CD4-positive, alpha-beta memory T cell (primary cell): ENCODE measurements around the gene MRPL1. TPM values are rescaled to one million over a fixed set of nuclear protein-coding genes. Genes with fewer than 3 reads are reported as not detected.
"Not testable (repeated sequence)": the region's sequence is repeated elsewhere in the genome, so short reads cannot be mapped to it uniquely, and the experiment has no call there.

Experiments used
- CTCF ChIA-PET: fragments of 350-600 bp; sonication (Branson Sonifier 250); formaldehyde crosslinking; loops from one replicate; lab custom pipeline; 2021; ENCODE audit warnings: inconsistent platforms; ENCODE audit not compliant: partially characterized antibody; lab: Charles Lee
- POLR2A ChIA-PET: fragments of 350-600 bp; sonication (Branson Sonifier 250); formaldehyde crosslinking; loops from one replicate; lab custom pipeline; 2021; ENCODE audit not compliant: partially characterized antibody; lab: Charles Lee
- DNase-seq, 5 donors: peaks; one replicate each; pipeline versions ENCODE4 v3.0.0 to v3.0.0-alpha.2; 2020 to 2022; ENCODE audit warnings: mixed read lengths in 1 of 5
- H3K27ac ChIP-seq: one replicate; pipeline ENCODE4 v1.7.0; 2013; ENCODE audit warnings: low read depth, low read length
- H3K27me3 ChIP-seq: 2 replicates; pipeline ENCODE4 v1.7.0; 2013; ENCODE audit warnings: mild to moderate bottlenecking, low read length, moderate library complexity; ENCODE audit not compliant: insufficient read depth
- H3K36me3 ChIP-seq: 2 replicates; pipeline ENCODE4 v1.7.0; 2013; ENCODE audit warnings: mild to moderate bottlenecking, low read length, moderate library complexity; ENCODE audit not compliant: insufficient read depth
- H3K4me1 ChIP-seq: 2 replicates; pipeline ENCODE4 v1.7.0; 2013; ENCODE audit warnings: mild to moderate bottlenecking, low read length, moderate library complexity; ENCODE audit not compliant: insufficient read depth
- H3K4me3 ChIP-seq, 2 donors: one replicate each; pipeline ENCODE4 v1.7.0; 2013; ENCODE audit warnings: low read length in 2 of 2, mild to moderate bottlenecking in 1 of 2
- H3K9me3 ChIP-seq, 2 donors: one replicate each; pipeline ENCODE4 v1.7.0; 2013; ENCODE audit warnings: low read length in 2 of 2, control low read depth in 1 of 2; ENCODE audit not compliant: control insufficient read depth in 1 of 2
- H3K27ac Mint-ChIP-seq, 7 donors: one replicate each; pipeline ENCODE4 v1.8.0; 2020 to 2021; ENCODE audit warnings: mixed read lengths in 7 of 7, mild to moderate bottlenecking in 6 of 7, inconsistent platforms in 3 of 7, moderate library complexity in 3 of 7
- H3K27me3 Mint-ChIP-seq, 2 donors: one replicate each; pipeline ENCODE4 v1.8.0; 2020 to 2021; ENCODE audit warnings: mixed read lengths in 2 of 2
- H3K36me3 Mint-ChIP-seq, 2 donors: one replicate each; pipeline ENCODE4 v1.8.0; 2020 to 2021; ENCODE audit warnings: mixed read lengths in 2 of 2, inconsistent platforms in 1 of 2, mild to moderate bottlenecking in 1 of 2
- H3K4me1 Mint-ChIP-seq, 4 donors: one replicate each; pipeline ENCODE4 v1.8.0; 2020 to 2021; ENCODE audit warnings: mixed read lengths in 4 of 4, mild to moderate bottlenecking in 1 of 4
- H3K4me3 Mint-ChIP-seq, 8 donors: one replicate each; pipeline ENCODE4 v1.8.0; 2020 to 2021; ENCODE audit warnings: mixed read lengths in 8 of 8, mild to moderate bottlenecking in 7 of 8, moderate library complexity in 6 of 8, inconsistent platforms in 3 of 8
- H3K9me3 Mint-ChIP-seq, 8 donors: one replicate each; pipeline ENCODE4 v1.8.0; 2020 to 2021; ENCODE audit warnings: mixed read lengths in 8 of 8, mild to moderate bottlenecking in 5 of 8, inconsistent platforms in 3 of 8, moderate library complexity in 1 of 8
- intact Hi-C: fragments of 100-400 bp; cut with micrococcal nuclease; formaldehyde crosslinking; loops from one replicate; pipeline ENCODE4 v1.15.1; 2023
- polyA plus RNA-seq, 2 donors: library from polyadenylated mRNA; unstranded; fragments of 300-500 nt; fragmentation: Illumina TruSeq; gene quantifications; one replicate each; pipeline ENCODE4 v1.2.3, GENCODE V29; 2021
- total RNA-seq, 2 experiments: library from RNA; stranded (reverse); gene quantifications; one replicate each; pipeline ENCODE4 v1.2.3, GENCODE V29; 2021

Gene MRPL1
- total and polyA plus RNA-seq, 4 experiments from 2014 or later, result 18.6 to 46.4 (median 25.0) TPM

DNA sequence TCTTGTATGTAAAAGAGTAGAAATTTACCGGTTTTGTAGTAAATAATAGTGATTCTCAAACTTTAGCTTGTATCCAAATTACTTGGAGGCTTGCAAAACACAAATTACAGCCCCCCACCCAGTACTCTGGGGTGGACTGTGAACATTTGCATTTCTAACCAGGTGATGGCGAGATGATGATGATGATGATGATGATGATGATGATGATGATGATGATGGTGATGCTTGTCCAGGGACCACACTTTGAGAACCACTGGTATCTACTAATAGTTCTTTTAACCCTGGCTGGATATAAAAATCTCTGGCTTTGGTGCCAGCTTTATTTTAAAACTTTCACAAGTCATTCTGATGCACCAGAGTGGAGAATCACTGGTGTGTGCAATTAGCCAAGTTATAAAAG lies 96.3 kb downstream of the MRPL1 start:
- no peak overlapping the region for H3K4me3 Mint-ChIP-seq
- CTCF ChIA-PET, result interaction anchor here (1.0 to 2.6 kb wide), 4 partner anchors 10 to 911 kb away, joined by 3 to 10 read pairs (median 5); no protein-coding TSS in a partner anchor
- POLR2A ChIA-PET, result no interaction called here
- no peaks in the 10 kb centered on the region for H3K9me3 Mint-ChIP-seq
- H3K27ac Mint-ChIP-seq, result no peak overlapping the region
- intact Hi-C loops, result loop anchor here (1.0 kb wide), 1 partner anchor 905 kb away; no protein-coding TSS in a partner anchor
- no peaks in the 10 kb centered on the region for H3K27me3 Mint-ChIP-seq
- Histone ChIP-seq H3K4me3 (no peak overlapping the region), H3K27me3 (no peaks in the 10 kb centered on the region), H3K4me1 (no peaks in the 10 kb centered on the region), H3K9me3 (no peaks in the 10 kb centered on the region), H3K27ac (no peak overlapping the region), H3K36me3 (no peaks in the 10 kb centered on the region)
- peaks cover under 1 to 7% of the 10 kb centered on the region in 2 donors for H3K36me3 Mint-ChIP-seq
- no peak for DNase-seq
- H3K4me1 Mint-ChIP-seq, result peaks cover 0 to 5% (median 0%) of the 10 kb centered on the region in 4 donors

DNA sequence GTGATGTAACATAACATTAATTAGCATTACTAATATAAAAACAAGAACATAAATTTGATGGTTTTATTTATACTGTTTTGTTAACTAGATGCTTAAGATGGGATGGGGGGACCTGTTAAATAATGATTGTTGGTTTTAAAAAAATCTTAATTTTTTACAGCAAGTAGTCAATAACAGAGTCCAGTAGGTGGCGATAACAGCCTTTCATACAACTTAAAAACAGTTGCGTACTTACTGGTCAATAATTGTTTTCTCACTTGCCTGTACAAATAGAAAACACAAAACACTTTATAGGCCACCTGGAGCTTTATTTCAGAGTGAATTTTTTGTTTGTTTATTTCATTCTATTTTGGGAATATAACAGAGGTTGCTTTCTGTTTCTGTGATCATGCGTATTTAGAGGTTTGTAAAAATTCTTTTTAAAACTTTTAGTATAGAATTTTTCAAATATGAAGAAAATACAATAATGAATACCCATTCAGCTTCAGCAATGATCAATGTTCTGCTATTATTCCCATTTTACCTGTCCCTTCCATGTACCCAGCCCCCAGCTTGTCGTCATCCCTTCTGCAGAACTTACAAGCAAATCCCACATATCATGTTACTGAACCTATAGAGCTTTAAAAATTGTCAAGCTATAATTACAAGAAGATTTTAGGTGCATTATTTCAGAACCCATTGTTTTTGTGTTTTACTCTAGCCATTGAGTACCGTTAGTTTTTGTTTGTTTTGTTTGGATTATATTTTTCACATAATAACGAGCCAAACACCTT lies 97.1 kb downstream of the MRPL1 start:
- H3K27ac Mint-ChIP-seq, result no peak overlapping the region
- no peak overlapping the region for H3K4me3 Mint-ChIP-seq
- intact Hi-C loops, result loop anchor here (1.0 kb wide), 1 partner anchor 905 kb away; no protein-coding TSS in a partner anchor
- Histone ChIP-seq H3K9me3 (no peaks in the 10 kb centered on the region), H3K36me3 (no peaks in the 10 kb centered on the region), H3K27me3 (no peaks in the 10 kb centered on the region), H3K4me1 (no peaks in the 10 kb centered on the region), H3K4me3 (no peak overlapping the region), H3K27ac (no peak overlapping the region)
- peaks cover 0 to 1% of the 10 kb centered on the region in 2 donors for H3K36me3 Mint-ChIP-seq
- ChIA-PET CTCF (interaction anchor here (0.7 to 2.6 kb wide), 6 partner anchors 9 to 904 kb away, joined by 3 to 10 read pairs (median 3); no protein-coding TSS in a partner anchor), POLR2A (no interaction called here)
- no peaks in the 10 kb centered on the region for H3K9me3 Mint-ChIP-seq
- peak in 4 of 5 donors; percentile 7 to 32 (median 16) for DNase-seq
- H3K27me3 Mint-ChIP-seq, result no peaks in the 10 kb centered on the region
- H3K4me1 Mint-ChIP-seq, result peaks cover 0 to 5% (median 0%) of the 10 kb centered on the region in 4 donors

DNA sequence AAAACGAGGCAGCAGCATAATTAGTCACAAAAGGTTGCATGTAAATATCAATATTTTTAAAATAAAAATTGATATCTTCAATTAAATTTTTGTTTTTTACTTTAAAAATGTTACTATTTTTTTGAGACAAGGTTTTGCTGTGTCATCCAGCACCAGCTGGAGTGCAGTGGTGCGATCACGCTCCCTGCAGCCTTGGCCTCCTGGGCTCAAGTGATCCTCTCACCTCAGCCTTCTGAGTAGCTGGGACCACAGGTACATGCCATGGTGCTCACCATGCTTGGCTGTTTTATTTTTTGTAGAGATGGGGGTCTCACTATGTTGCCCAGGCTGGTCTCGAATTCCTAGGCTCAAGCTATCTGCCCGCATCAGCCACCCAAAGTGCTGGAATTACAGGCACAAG lies 97.7 kb downstream of the MRPL1 start:
- Histone ChIP-seq H3K27me3 (no peaks in the 10 kb centered on the region), H3K27ac (no peak overlapping the region), H3K36me3 (no peaks in the 10 kb centered on the region), H3K4me3 (no peak overlapping the region), H3K4me1 (no peaks in the 10 kb centered on the region), H3K9me3 (no peaks in the 10 kb centered on the region)
- Mint-ChIP-seq H3K36me3 (no peaks in the 10 kb centered on the region), H3K27ac (no peak overlapping the region), H3K27me3 (no peaks in the 10 kb centered on the region), H3K4me3 (no peak overlapping the region), H3K9me3 (no peaks in the 10 kb centered on the region), H3K4me1 (peaks cover 0 to 5% (median 0%) of the 10 kb centered on the region in 4 donors)
- CTCF ChIA-PET, result interaction anchor here (0.7 to 2.6 kb wide), 4 partner anchors 8 to 904 kb away, joined by 3 to 10 read pairs (median 5); no protein-coding TSS in a partner anchor
- POLR2A ChIA-PET, result no interaction called here
- DNase-seq, result no peak
- intact Hi-C loops, result no loop called here

DNA sequence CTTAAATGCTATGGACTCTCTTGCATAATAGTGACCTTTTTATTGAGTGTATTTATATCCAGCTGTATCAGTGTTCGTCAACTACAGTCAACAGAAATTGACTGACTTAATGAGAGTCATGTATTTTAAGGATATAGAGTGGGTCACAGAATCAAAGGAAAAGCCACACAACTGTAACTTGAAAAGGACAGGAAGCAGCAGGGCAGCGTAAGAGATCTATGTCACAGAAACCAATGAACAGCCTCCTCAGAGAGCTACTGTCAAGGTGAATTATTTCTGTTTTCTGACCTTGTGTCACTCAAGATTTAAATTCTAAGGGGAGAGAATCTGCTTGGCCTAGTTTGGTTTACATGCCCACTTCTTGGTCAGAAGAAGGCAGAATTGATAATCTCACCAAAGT lies 100.4 kb downstream of the MRPL1 start:
- Histone ChIP-seq H3K27me3 (no peaks in the 10 kb centered on the region), H3K36me3 (no peaks in the 10 kb centered on the region), H3K4me1 (no peaks in the 10 kb centered on the region), H3K9me3 (no peaks in the 10 kb centered on the region), H3K27ac (no peak overlapping the region), H3K4me3 (no peak overlapping the region)
- Mint-ChIP-seq H3K4me1 (peaks cover 0 to 5% (median 0%) of the 10 kb centered on the region in 4 donors), H3K9me3 (peaks cover 0 to under 1% (median 0%) of the 10 kb centered on the region in 8 donors), H3K27me3 (peaks cover 2 to 3% of the 10 kb centered on the region in 2 donors), H3K4me3 (no peak overlapping the region), H3K27ac (no peak overlapping the region), H3K36me3 (no peaks in the 10 kb centered on the region)
- ChIA-PET CTCF (no interaction called here), POLR2A (no interaction called here)
- intact Hi-C loops, result no loop called here
- no peak for DNase-seq

DNA sequence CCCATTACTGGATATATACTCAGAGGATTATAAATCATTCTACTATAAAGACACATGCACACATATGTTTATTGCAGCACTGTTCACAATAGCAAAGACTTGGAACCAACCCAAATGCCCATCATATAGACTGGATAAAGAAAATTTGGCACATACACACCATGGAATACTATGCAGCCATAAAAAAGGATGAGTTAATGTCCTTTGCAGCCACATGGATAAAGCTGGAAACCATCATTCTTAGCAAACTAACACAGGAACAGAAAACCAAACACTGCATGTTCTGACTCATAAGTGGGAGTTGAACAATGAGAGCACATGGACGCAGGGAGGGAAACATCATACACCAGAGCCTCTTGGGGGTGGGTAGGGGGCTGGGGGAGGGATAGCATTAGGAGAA lies 111.0 kb downstream of the MRPL1 start:
- CTCF ChIA-PET, H3K36me3 ChIP-seq, H3K4me3 ChIP-seq, DNase-seq, intact Hi-C loops, H3K27ac ChIP-seq, H3K4me1 Mint-ChIP-seq, H3K9me3 ChIP-seq, POLR2A ChIA-PET, H3K27me3 ChIP-seq, H3K4me3 Mint-ChIP-seq, H3K4me1 ChIP-seq, H3K27ac Mint-ChIP-seq, H3K36me3 Mint-ChIP-seq, H3K9me3 Mint-ChIP-seq: not testable (repeated sequence)
- peaks cover 6 to 13% of the 10 kb centered on the region in 2 donors for H3K27me3 Mint-ChIP-seq

DNA sequence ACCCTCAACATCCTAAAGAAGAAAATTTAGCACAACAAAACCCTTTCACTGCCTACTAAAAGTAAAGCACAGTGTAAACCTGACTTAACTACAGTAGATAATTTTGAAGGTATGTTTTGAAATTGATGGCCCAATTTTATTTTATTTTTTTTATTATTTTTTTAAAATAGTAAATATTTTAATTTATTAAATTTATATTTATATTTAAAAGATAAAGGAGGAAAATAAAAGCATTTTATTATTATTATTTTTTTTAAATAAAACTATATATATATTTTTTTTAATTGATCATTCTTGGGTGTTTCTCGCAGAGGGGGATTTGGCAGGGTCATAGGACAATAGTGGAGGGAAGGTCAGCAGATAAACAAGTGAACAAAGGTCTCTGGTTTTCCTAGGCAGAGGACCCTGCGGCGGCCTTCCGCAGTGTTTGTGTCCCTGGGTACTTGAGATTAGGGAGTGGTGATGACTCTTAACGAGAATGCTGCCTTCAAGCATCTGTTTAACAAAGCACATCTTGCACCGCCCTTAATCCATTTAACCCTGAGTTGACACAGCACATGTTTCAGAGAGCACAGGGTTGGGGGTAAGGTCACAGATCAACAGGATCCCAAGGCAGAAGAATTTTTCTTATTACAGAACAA lies 120.4 kb downstream of the MRPL1 start:
- H3K27ac Mint-ChIP-seq, intact Hi-C loops, H3K4me3 Mint-ChIP-seq, H3K27me3 ChIP-seq, H3K36me3 Mint-ChIP-seq, DNase-seq, H3K4me3 ChIP-seq, H3K9me3 Mint-ChIP-seq, H3K27ac ChIP-seq, H3K4me1 ChIP-seq, H3K36me3 ChIP-seq, H3K9me3 ChIP-seq, POLR2A ChIA-PET, H3K4me1 Mint-ChIP-seq: not testable (repeated sequence)
- H3K27me3 Mint-ChIP-seq, result peaks cover 8 to 16% of the 10 kb centered on the region in 2 donors
- CTCF ChIA-PET, result interaction anchor here (0.8 kb wide), 1 partner anchor 11 kb away, joined by 3 read pairs; no protein-coding TSS in a partner anchor

DNA sequence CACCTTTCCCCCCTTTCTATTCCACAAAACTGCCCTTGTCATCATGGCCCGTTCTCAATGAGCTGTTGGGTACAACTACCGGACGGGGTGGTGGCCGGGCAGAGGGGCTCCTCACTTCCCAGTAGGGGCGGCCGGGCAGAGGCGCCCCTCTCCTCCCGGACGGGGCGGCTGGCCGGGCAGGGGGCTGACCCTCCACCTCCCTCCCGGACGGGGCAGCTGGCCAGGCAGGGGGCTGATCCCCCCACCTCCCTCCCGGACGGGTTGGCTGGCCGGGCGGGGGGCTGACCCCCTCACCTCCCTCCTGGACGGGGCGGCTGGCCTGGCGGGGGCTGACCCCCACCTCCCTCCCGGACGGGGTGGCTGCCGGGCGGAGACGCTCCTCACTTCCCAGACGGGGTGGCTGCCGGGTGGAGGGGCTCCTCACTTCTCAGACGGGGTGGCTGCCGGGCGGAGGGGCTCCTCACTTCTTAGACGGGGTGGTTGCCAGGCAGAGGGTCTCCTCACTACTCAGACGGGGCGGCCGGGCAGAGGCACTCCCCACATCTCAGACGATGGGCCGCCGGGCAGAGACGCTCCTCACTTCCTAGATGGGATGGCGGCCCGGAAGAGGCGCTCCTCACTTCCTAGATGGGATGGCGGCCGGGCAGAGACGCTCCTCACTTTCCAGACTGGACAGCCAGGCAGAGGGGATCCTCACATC lies 121.1 kb downstream of the MRPL1 start:
- intact Hi-C loops, H3K9me3 Mint-ChIP-seq, H3K4me3 ChIP-seq, H3K9me3 ChIP-seq, H3K36me3 ChIP-seq, H3K27ac ChIP-seq, DNase-seq, CTCF ChIA-PET, H3K27ac Mint-ChIP-seq, H3K4me1 ChIP-seq, H3K4me1 Mint-ChIP-seq, H3K36me3 Mint-ChIP-seq, POLR2A ChIA-PET, H3K27me3 ChIP-seq: not testable (repeated sequence)
- Mint-ChIP-seq H3K27me3 (peaks cover 8 to 16% of the 10 kb centered on the region in 2 donors), H3K4me3 (peak overlapping the region in 1 of 8 donors; percentile 15)
